ENCODE data around the gene DEFB131B.
"Not testable (repeated sequence)": the region's sequence is repeated elsewhere in the genome, so short reads cannot be mapped to it uniquely, and the experiment has no call there.

Gene DEFB131B

GRCh38 chr11:71878059-71878458, at the start of gene DEFB131B:
Gene DEFB131B (plus strand): TSS chr11:71878453. CDS start chr11:71878453, 0 bp downstream.
- H3K9ac ChIP-seq (ENCODE audit: low read length); H3K4me1 ChIP-seq (ENCODE audit: insufficient read depth, low read length); H3K4me3 ChIP-seq (ENCODE audit: low read depth in 1 of 2, low read length in 2 of 2); H3K9me3 ChIP-seq (ENCODE audit: low read length); H3K36me3 ChIP-seq (ENCODE audit: insufficient read depth, low read length); H3K27ac ChIP-seq (ENCODE audit: low read depth, low read length); H3K27me3 ChIP-seq (ENCODE audit: control insufficient read depth in 1 of 2, insufficient read depth in 2 of 2, low read length in 2 of 2): not testable (repeated sequence)

- not testable (repeated sequence) for H3K27ac ChIP-seq (ENCODE audit: low read depth, low read length); H3K27me3 ChIP-seq (ENCODE audit: control insufficient read depth in 1 of 2, insufficient read depth in 2 of 2, low read length in 2 of 2); H3K9me3 ChIP-seq (ENCODE audit: low read length); H3K4me3 ChIP-seq (ENCODE audit: low read depth in 1 of 2, low read length in 2 of 2); H3K36me3 ChIP-seq (ENCODE audit: insufficient read depth, low read length); H3K9ac ChIP-seq (ENCODE audit: low read length); H3K4me1 ChIP-seq (ENCODE audit: insufficient read depth, low read length)
Measured at GRCh38 chr11:71829247-71829646, 49.0 kb upstream of the DEFB131B start.

GRCh38 chr11:71829686-71830085, 48.6 kb upstream of the DEFB131B start:
- not testable (repeated sequence) for H3K4me1 ChIP-seq (ENCODE audit: insufficient read depth, low read length); H3K4me3 ChIP-seq (ENCODE audit: low read depth in 1 of 2, low read length in 2 of 2); H3K27ac ChIP-seq (ENCODE audit: low read depth, low read length); H3K27me3 ChIP-seq (ENCODE audit: control insufficient read depth in 1 of 2, insufficient read depth in 2 of 2, low read length in 2 of 2); H3K36me3 ChIP-seq (ENCODE audit: insufficient read depth, low read length); H3K9ac ChIP-seq (ENCODE audit: low read length); H3K9me3 ChIP-seq (ENCODE audit: low read length)

- not testable (repeated sequence) for H3K36me3 ChIP-seq (ENCODE audit: insufficient read depth, low read length); H3K9ac ChIP-seq (ENCODE audit: low read length); H3K27me3 ChIP-seq (ENCODE audit: control insufficient read depth in 1 of 2, insufficient read depth in 2 of 2, low read length in 2 of 2); H3K4me3 ChIP-seq (ENCODE audit: low read depth in 1 of 2, low read length in 2 of 2); H3K4me1 ChIP-seq (ENCODE audit: insufficient read depth, low read length); H3K27ac ChIP-seq (ENCODE audit: low read depth, low read length); H3K9me3 ChIP-seq (ENCODE audit: low read length)
Measured at GRCh38 chr11:71832811-71833210, 45.4 kb upstream of the DEFB131B start, which contains the start of gene DEFB108B. Gene DEFB108B (plus strand): TSS chr11:71833200. CDS start chr11:71833200, 0 bp downstream.

GRCh38 chr11:71842720-71843119, 35.5 kb upstream of the DEFB131B start:
- not testable (repeated sequence) for H3K27ac ChIP-seq (ENCODE audit: low read depth, low read length); H3K4me3 ChIP-seq (ENCODE audit: low read depth in 1 of 2, low read length in 2 of 2); H3K9ac ChIP-seq (ENCODE audit: low read length); H3K27me3 ChIP-seq (ENCODE audit: control insufficient read depth in 1 of 2, insufficient read depth in 2 of 2, low read length in 2 of 2); H3K4me1 ChIP-seq (ENCODE audit: insufficient read depth, low read length); H3K36me3 ChIP-seq (ENCODE audit: insufficient read depth, low read length); H3K9me3 ChIP-seq (ENCODE audit: low read length)

- not testable (repeated sequence) for H3K4me3 ChIP-seq (ENCODE audit: low read depth in 1 of 2, low read length in 2 of 2); H3K9ac ChIP-seq (ENCODE audit: low read length); H3K4me1 ChIP-seq (ENCODE audit: insufficient read depth, low read length); H3K9me3 ChIP-seq (ENCODE audit: low read length); H3K27me3 ChIP-seq (ENCODE audit: control insufficient read depth in 1 of 2, insufficient read depth in 2 of 2, low read length in 2 of 2); H3K36me3 ChIP-seq (ENCODE audit: insufficient read depth, low read length); H3K27ac ChIP-seq (ENCODE audit: low read depth, low read length)
Measured at GRCh38 chr11:71843355-71843754, 34.9 kb upstream of the DEFB131B start.

GRCh38 chr11:71843858-71844257, 34.4 kb upstream of the DEFB131B start:
- Histone ChIP-seq H3K9me3 (ENCODE audit: low read length) (no peaks in the 10 kb centered on the region), H3K36me3 (ENCODE audit: insufficient read depth, low read length) (no peaks in the 10 kb centered on the region), H3K4me1 (ENCODE audit: insufficient read depth, low read length) (no peaks in the 10 kb centered on the region), H3K4me3 (ENCODE audit: low read depth in 1 of 2, low read length in 2 of 2) (no peak overlapping the region), H3K27ac (ENCODE audit: low read depth, low read length) (no peak overlapping the region), H3K9ac (ENCODE audit: low read length) (no peak overlapping the region), H3K27me3 (ENCODE audit: control insufficient read depth in 1 of 2, insufficient read depth in 2 of 2, low read length in 2 of 2) (no peaks in the 10 kb centered on the region)

GRCh38 chr11:71853895-71854294, 24.4 kb upstream of the DEFB131B start:
- H3K36me3 ChIP-seq (ENCODE audit: insufficient read depth, low read length); H3K27me3 ChIP-seq (ENCODE audit: control insufficient read depth in 1 of 2, insufficient read depth in 2 of 2, low read length in 2 of 2); H3K27ac ChIP-seq (ENCODE audit: low read depth, low read length): not testable (repeated sequence)

GRCh38 chr11:71855880-71856279, 22.4 kb upstream of the DEFB131B start:
- not testable (repeated sequence) for H3K27ac ChIP-seq (ENCODE audit: low read depth, low read length); H3K4me3 ChIP-seq (ENCODE audit: low read depth in 1 of 2, low read length in 2 of 2); H3K27me3 ChIP-seq (ENCODE audit: control insufficient read depth in 1 of 2, insufficient read depth in 2 of 2, low read length in 2 of 2); H3K36me3 ChIP-seq (ENCODE audit: insufficient read depth, low read length); H3K9me3 ChIP-seq (ENCODE audit: low read length); H3K9ac ChIP-seq (ENCODE audit: low read length); H3K4me1 ChIP-seq (ENCODE audit: insufficient read depth, low read length)

More at GRCh38 chr11:71853895-71854294, 24.4 kb upstream of the DEFB131B start:
- not testable (repeated sequence) for H3K9ac ChIP-seq (ENCODE audit: low read length); H3K4me1 ChIP-seq (ENCODE audit: insufficient read depth, low read length); H3K4me3 ChIP-seq (ENCODE audit: low read depth in 1 of 2, low read length in 2 of 2); H3K9me3 ChIP-seq (ENCODE audit: low read length)

- H3K36me3 ChIP-seq (ENCODE audit: insufficient read depth, low read length); H3K4me3 ChIP-seq (ENCODE audit: low read depth in 1 of 2, low read length in 2 of 2); H3K9me3 ChIP-seq (ENCODE audit: low read length); H3K27ac ChIP-seq (ENCODE audit: low read depth, low read length); H3K27me3 ChIP-seq (ENCODE audit: control insufficient read depth in 1 of 2, insufficient read depth in 2 of 2, low read length in 2 of 2); H3K9ac ChIP-seq (ENCODE audit: low read length); H3K4me1 ChIP-seq (ENCODE audit: insufficient read depth, low read length): not testable (repeated sequence)
Measured at GRCh38 chr11:71860835-71861234, 17.4 kb upstream of the DEFB131B start.

GRCh38 chr11:71863978-71864627, 14.2 kb upstream of the DEFB131B start:
- H3K9ac ChIP-seq (ENCODE audit: low read length); H3K27ac ChIP-seq (ENCODE audit: low read depth, low read length); H3K36me3 ChIP-seq (ENCODE audit: insufficient read depth, low read length); H3K27me3 ChIP-seq (ENCODE audit: control insufficient read depth in 1 of 2, insufficient read depth in 2 of 2, low read length in 2 of 2); H3K4me1 ChIP-seq (ENCODE audit: insufficient read depth, low read length); H3K9me3 ChIP-seq (ENCODE audit: low read length); H3K4me3 ChIP-seq (ENCODE audit: low read depth in 1 of 2, low read length in 2 of 2): not testable (repeated sequence)

- not testable (repeated sequence) for H3K4me1 ChIP-seq (ENCODE audit: insufficient read depth, low read length); H3K36me3 ChIP-seq (ENCODE audit: insufficient read depth, low read length); H3K9ac ChIP-seq (ENCODE audit: low read length); H3K27me3 ChIP-seq (ENCODE audit: control insufficient read depth in 1 of 2, insufficient read depth in 2 of 2, low read length in 2 of 2); H3K9me3 ChIP-seq (ENCODE audit: low read length); H3K4me3 ChIP-seq (ENCODE audit: low read depth in 1 of 2, low read length in 2 of 2); H3K27ac ChIP-seq (ENCODE audit: low read depth, low read length)
Measured at GRCh38 chr11:71867209-71867608, 11.0 kb upstream of the DEFB131B start.
